ENCODE results near the gene RASA1. TPM values are rescaled to one million over a fixed set of nuclear protein-coding genes. Genes with fewer than 3 reads are reported as not detected.

The RASA1 gene
- total RNA-seq, 2 donors from 2014 or later: 50.9 to 63.0 TPM

DNA sequence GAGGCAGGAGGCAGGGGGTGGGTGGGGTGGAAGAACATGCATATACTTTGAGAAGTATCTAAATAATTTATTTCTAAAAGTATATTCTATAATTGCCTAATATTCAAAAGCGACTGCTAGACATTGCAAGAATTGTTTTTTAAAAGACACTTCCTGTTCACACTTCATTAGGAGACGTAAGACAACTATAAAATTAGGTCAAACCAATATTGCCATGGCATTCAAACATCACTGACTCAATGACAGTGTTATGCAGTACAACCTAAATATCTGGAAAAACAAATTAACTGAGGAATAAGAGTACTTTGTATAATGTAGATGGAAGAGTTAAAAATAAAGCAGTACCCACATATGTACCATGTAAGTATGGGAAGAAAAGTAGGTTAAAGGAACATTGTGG, 140.5 kb downstream of the RASA1 start:
- H3K4me1 ChIP-seq (ENCODE audit: control insufficient read depth, insufficient read depth, low read length): peaks cover 7% of the 10 kb centered on the region
- Mint-ChIP-seq H3K9me3 (no peaks in the 10 kb centered on the region), H3K27me3 (ENCODE audit: insufficient read depth) (no peaks in the 10 kb centered on the region), H3K4me1 (peaks cover 5% of the 10 kb centered on the region), H3K4me3 (no peak overlapping the region), H3K36me3 (ENCODE audit: low read depth) (peaks cover 46% of the 10 kb centered on the region), H3K27ac (no peak overlapping the region)
- no peak overlapping the region for H3K27ac ChIP-seq (ENCODE audit: low read depth, low read length)
- H3K36me3 ChIP-seq (ENCODE audit: control insufficient read depth, insufficient read depth, low read length): peaks cover 76% of the 10 kb centered on the region
- TF ChIP-seq, protein P1, sequence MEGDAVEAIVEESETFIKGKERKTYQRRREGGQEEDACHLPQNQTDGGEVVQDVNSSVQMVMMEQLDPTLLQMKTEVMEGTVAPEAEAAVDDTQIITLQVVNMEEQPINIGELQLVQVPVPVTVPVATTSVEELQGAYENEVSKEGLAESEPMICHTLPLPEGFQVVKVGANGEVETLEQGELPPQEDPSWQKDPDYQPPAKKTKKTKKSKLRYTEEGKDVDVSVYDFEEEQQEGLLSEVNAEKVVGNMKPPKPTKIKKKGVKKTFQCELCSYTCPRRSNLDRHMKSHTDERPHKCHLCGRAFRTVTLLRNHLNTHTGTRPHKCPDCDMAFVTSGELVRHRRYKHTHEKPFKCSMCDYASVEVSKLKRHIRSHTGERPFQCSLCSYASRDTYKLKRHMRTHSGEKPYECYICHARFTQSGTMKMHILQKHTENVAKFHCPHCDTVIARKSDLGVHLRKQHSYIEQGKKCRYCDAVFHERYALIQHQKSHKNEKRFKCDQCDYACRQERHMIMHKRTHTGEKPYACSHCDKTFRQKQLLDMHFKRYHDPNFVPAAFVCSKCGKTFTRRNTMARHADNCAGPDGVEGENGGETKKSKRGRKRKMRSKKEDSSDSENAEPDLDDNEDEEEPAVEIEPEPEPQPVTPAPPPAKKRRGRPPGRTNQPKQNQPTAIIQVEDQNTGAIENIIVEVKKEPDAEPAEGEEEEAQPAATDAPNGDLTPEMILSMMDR (conservative IDR thresholded peaks at IDR 0.05): no peak
- H3K27me3 ChIP-seq (ENCODE audit: control insufficient read depth, insufficient read depth, low read length, poor library complexity, severe bottlenecking): no peaks in the 10 kb centered on the region
- no peak overlapping the region for H3K9ac ChIP-seq (ENCODE audit: extremely low read depth, low read length, poor library complexity, severe bottlenecking)
- no peak for DNase-seq
- WGBS, 2 experiments (ENCODE audit: insufficient coverage in 1 of 2, insufficient read length in 1 of 2): 86 to 90% methylated on average over 1 to 2 of the region's 2 CpGs
- no peaks in the 10 kb centered on the region for H3K9me3 ChIP-seq (ENCODE audit: control insufficient read depth, low read length)
- H3K4me3 ChIP-seq (ENCODE audit: low read length): no peak overlapping the region

GRCh38 chr5:87410931-87411330, 143.2 kb downstream of the RASA1 start:
- Histone ChIP-seq H3K9ac (ENCODE audit: extremely low read depth, low read length, poor library complexity, severe bottlenecking) (no peak overlapping the region), H3K4me3 (ENCODE audit: low read length) (peak overlapping the region; percentile 91), H3K27me3 (ENCODE audit: control insufficient read depth, insufficient read depth, low read length, poor library complexity, severe bottlenecking) (no peaks in the 10 kb centered on the region), H3K27ac (ENCODE audit: low read depth, low read length) (no peak overlapping the region), H3K4me1 (ENCODE audit: control insufficient read depth, insufficient read depth, low read length) (peaks cover 7% of the 10 kb centered on the region), H3K36me3 (ENCODE audit: control insufficient read depth, insufficient read depth, low read length) (peaks cover 48% of the 10 kb centered on the region), H3K9me3 (ENCODE audit: control insufficient read depth, low read length) (no peaks in the 10 kb centered on the region)
- TF ChIP-seq, protein P1 (conservative IDR thresholded peaks at IDR 0.05): no peak
- DNase-seq: no peak
- 97 to 100% methylated on average over 1 of the region's 1 CpG for WGBS, 2 experiments (ENCODE audit: insufficient coverage in 1 of 2, insufficient read length in 1 of 2)
- Mint-ChIP-seq H3K4me3 (peak overlapping the region; percentile 78), H3K27me3 (ENCODE audit: insufficient read depth) (no peaks in the 10 kb centered on the region), H3K9me3 (no peaks in the 10 kb centered on the region), H3K4me1 (peaks cover 8% of the 10 kb centered on the region), H3K36me3 (ENCODE audit: low read depth) (peaks cover 27% of the 10 kb centered on the region), H3K27ac (no peak overlapping the region)

DNA sequence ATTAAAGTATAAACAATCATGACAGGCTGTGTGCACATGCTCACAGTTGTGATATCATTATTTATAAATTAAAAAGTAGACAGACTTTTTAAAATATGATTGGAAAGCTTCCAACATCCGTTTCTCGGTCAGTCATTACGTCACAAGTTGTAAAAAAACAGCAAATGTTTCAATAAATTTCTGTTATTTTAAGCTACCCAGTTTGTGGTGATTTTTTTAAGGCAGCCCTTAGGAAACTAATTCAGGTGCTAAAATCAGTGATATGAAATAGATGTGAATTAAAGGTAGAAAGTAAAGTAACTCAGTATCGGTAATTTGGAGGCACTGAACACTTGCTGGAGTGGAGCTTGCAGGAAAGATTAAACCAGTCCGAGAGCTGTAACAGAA, 143.9 kb downstream of the RASA1 start:
- Histone ChIP-seq H3K9me3 (ENCODE audit: control insufficient read depth, low read length) (no peaks in the 10 kb centered on the region), H3K9ac (ENCODE audit: extremely low read depth, low read length, poor library complexity, severe bottlenecking) (peak overlapping the region; percentile 81), H3K27ac (ENCODE audit: low read depth, low read length) (no peak overlapping the region), H3K27me3 (ENCODE audit: control insufficient read depth, insufficient read depth, low read length, poor library complexity, severe bottlenecking) (no peaks in the 10 kb centered on the region), H3K4me3 (ENCODE audit: low read length) (peak overlapping the region; percentile 91), H3K4me1 (ENCODE audit: control insufficient read depth, insufficient read depth, low read length) (peaks cover 7% of the 10 kb centered on the region), H3K36me3 (ENCODE audit: control insufficient read depth, insufficient read depth, low read length) (peaks cover 42% of the 10 kb centered on the region)
- TF ChIP-seq, protein P1 (conservative IDR thresholded peaks at IDR 0.05): no peak
- H3K4me3 Mint-ChIP-seq: peak overlapping the region; percentile 78
- H3K4me1 Mint-ChIP-seq: peaks cover 8% of the 10 kb centered on the region
- H3K27ac Mint-ChIP-seq: peak overlapping the region; percentile 89
- DNase-seq: no peak
- H3K27me3 Mint-ChIP-seq (ENCODE audit: insufficient read depth): no peaks in the 10 kb centered on the region
- H3K36me3 Mint-ChIP-seq (ENCODE audit: low read depth): peaks cover 26% of the 10 kb centered on the region
- 0 to 49% methylated on average over 1 to 5 of the region's 5 CpGs for WGBS, 2 experiments (ENCODE audit: insufficient coverage in 1 of 2, insufficient read length in 1 of 2)
- H3K9me3 Mint-ChIP-seq: no peaks in the 10 kb centered on the region
